Erythroblast (primary cell): ENCODE results near the gene OR5K4.

ENCODE experiments used
- GATA1 ChIP-seq: IDR thresholded peaks from 2 replicates; pipeline ENCODE4 v1.6.1; 2011; ENCODE audit warnings: low read depth, mild to moderate bottlenecking, control low read depth, low read length, moderate library complexity
- POLR2A ChIP-seq: IDR thresholded peaks from 2 replicates; pipeline ENCODE4 v1.6.1; 2011; ENCODE audit warnings: mild to moderate bottlenecking, low read length

- TF ChIP-seq POLR2A (no peak), GATA1 (no peak)
Measured at GRCh38 chr3:98371853-98372252, 18.2 kb downstream of the OR5K4 start.
